H1 (cell line): ENCODE results near the gene MUC13. TPM values are rescaled to one million over a fixed set of nuclear protein-coding genes. Genes with fewer than 3 reads are reported as not detected.

Experiments
- CTCF ChIA-PET: fragments of 300-600 bp; sonication (Branson Sonifier 250); formaldehyde crosslinking; loops from one replicate; lab custom pipeline; 2021; ENCODE audit not compliant: partially characterized antibody; lab: Charles Lee
- POLR2A ChIA-PET: fragments of 300-600 bp; sonication (Branson Sonifier 250); formaldehyde crosslinking; loops from one replicate; lab custom pipeline; 2021; ENCODE audit warnings: inconsistent platforms; ENCODE audit not compliant: partially characterized antibody; lab: Charles Lee
- DNase-seq, 2 experiments: peaks; one replicate each; pipeline versions ENCODE4 v3.0.0 to v3.0.0-alpha.2; 2010 to 2022; ENCODE audit warnings: low spot score in 2 of 2, low read depth in 1 of 2, mixed read lengths in 1 of 2
- FAIRE-seq: peaks from 2 replicates; lab custom pipeline; 2011; peaks lifted over from hg19 to GRCh38; lab: Jason Lieb, UNC
- H2AFZ ChIP-seq: 2 replicates; pipeline ENCODE4 v1.8.1; 2012; ENCODE audit warnings: low read length, inconsistent platforms
- H2AK5ac ChIP-seq: 2 replicates; pipeline ENCODE4 v1.6.1; 2013; ENCODE audit warnings: low read depth, low read length
- H2BK120ac ChIP-seq: replicated peaks from 2 replicates; pipeline ENCODE3; 2013; ENCODE audit warnings: low read depth, low read length, inconsistent platforms
- H2BK12ac ChIP-seq: 2 replicates; pipeline ENCODE4 v1.6.1; 2013; ENCODE audit warnings: low read depth, low read length
- H2BK15ac ChIP-seq: 2 replicates; pipeline ENCODE4 v1.6.1; 2013; ENCODE audit warnings: low read length
- H2BK20ac ChIP-seq: 2 replicates; pipeline ENCODE4 v1.6.1; 2013; ENCODE audit warnings: low read length
- H2BK5ac ChIP-seq: 2 replicates; pipeline ENCODE4 v1.6.1; 2013; ENCODE audit warnings: low read depth, low read length
- H3K14ac ChIP-seq: 2 replicates; pipeline ENCODE4 v1.6.1; 2013; ENCODE audit warnings: inconsistent platforms; ENCODE audit not compliant: insufficient read length
- H3K18ac ChIP-seq: 2 replicates; pipeline ENCODE4 v1.6.1; 2013; ENCODE audit warnings: low read length; ENCODE audit errors: extremely low read depth
- H3K23ac ChIP-seq: 2 replicates; pipeline ENCODE4 v1.6.1; 2013; ENCODE audit warnings: inconsistent platforms; ENCODE audit not compliant: insufficient read length
- H3K23me2 ChIP-seq: 2 replicates; pipeline ENCODE4 v1.6.1; 2013; ENCODE audit warnings: low read depth, low read length
- H3K27ac ChIP-seq: 2 replicates; pipeline ENCODE4 v1.6.1; 2011; ENCODE audit warnings: low read depth, low read length, inconsistent platforms
- H3K27me3 ChIP-seq, 4 experiments: replicated peaks in 1 of 4; 1 replicate in 1 of 4; 2 replicates in 3 of 4; pipeline versions ENCODE4 v1.6.1 to v1.8.1; 2011 to 2013; ENCODE audit warnings: low read length in 3 of 4, mild to moderate bottlenecking in 3 of 4, inconsistent platforms in 2 of 4, mixed read lengths in 2 of 4, moderate library complexity in 1 of 4; ENCODE audit not compliant: control insufficient read depth in 3 of 4, insufficient read depth in 3 of 4; ENCODE audit errors: extremely low read depth in 1 of 4
- H3K36me3 ChIP-seq, 4 experiments: 2 replicates each; pipeline versions ENCODE4 v1.6.1 to v1.8.1; 2011 to 2013; ENCODE audit warnings: mild to moderate bottlenecking in 4 of 4, low read length in 3 of 4, moderate library complexity in 2 of 4, control low read depth in 1 of 4, inconsistent platforms in 1 of 4; ENCODE audit not compliant: insufficient read depth in 4 of 4, control insufficient read depth in 2 of 4
- H3K4ac ChIP-seq: replicated peaks from 2 replicates; pipeline ENCODE3; 2013; ENCODE audit warnings: low read length, low read depth, mixed read lengths, inconsistent platforms; ENCODE audit not compliant: insufficient read length
- H3K4me1 ChIP-seq, 4 experiments: replicated peaks in 1 of 4; 1 replicate in 1 of 4; 2 replicates in 3 of 4; pipeline versions ENCODE4 v1.6.1 to v1.8.1; 2011 to 2013; ENCODE audit warnings: low read length in 3 of 4, inconsistent platforms in 2 of 4, mixed read lengths in 1 of 4; ENCODE audit not compliant: insufficient read depth in 4 of 4, control insufficient read depth in 3 of 4
- H3K4me2 ChIP-seq, 2 experiments: 2 replicates each; pipeline versions ENCODE4 v1.6.1 to v1.8.1; 2011 to 2013; ENCODE audit warnings: low read depth in 2 of 2, low read length in 2 of 2, control low read depth in 1 of 2, inconsistent platforms in 1 of 2, mild to moderate bottlenecking in 1 of 2; ENCODE audit not compliant: insufficient read depth in 1 of 2
- H3K4me3 ChIP-seq, 4 experiments: fragments of 200-600, 300-600 bp in 1 of 4; sonication (generic), shearing (Covaris generic), sonication (Bioruptor Twin) in 1 of 4; 2 replicates each; pipeline versions ENCODE4 v1.5.1 to v1.8.1; 2011 to 2016; ENCODE audit warnings: low read length in 4 of 4, low read depth in 3 of 4, control low read depth in 2 of 4, inconsistent platforms in 2 of 4, mild to moderate bottlenecking in 2 of 4, mixed read lengths in 1 of 4, moderate library complexity in 1 of 4; ENCODE audit not compliant: insufficient read depth in 2 of 4; ENCODE audit errors: extremely low read depth in 1 of 4
- H3K56ac ChIP-seq: replicated peaks from 2 replicates; pipeline ENCODE3; 2013; ENCODE audit warnings: low read depth, mild to moderate bottlenecking, mixed read lengths, low read length, inconsistent platforms; ENCODE audit not compliant: insufficient read length
- H3K79me1 ChIP-seq: 2 replicates; pipeline ENCODE4 v1.6.1; 2013; ENCODE audit warnings: low read depth, low read length, control low read depth
- H3K79me2 ChIP-seq, 2 experiments: 2 replicates each; pipeline versions ENCODE4 v1.6.1 to v1.8.1; 2012 to 2013; ENCODE audit warnings: low read length in 2 of 2, mild to moderate bottlenecking in 2 of 2, inconsistent platforms in 1 of 2; ENCODE audit not compliant: insufficient read depth in 2 of 2, control insufficient read depth in 1 of 2
- H3K9ac ChIP-seq, 4 experiments: replicated peaks in 1 of 4; 1 replicate in 1 of 4; 2 replicates in 3 of 4; pipeline versions ENCODE4 v1.6.1 to v1.8.1; 2011 to 2013; ENCODE audit warnings: low read depth in 3 of 4, low read length in 3 of 4, control low read depth in 2 of 4, mild to moderate bottlenecking in 2 of 4, moderate library complexity in 2 of 4, inconsistent platforms in 1 of 4; ENCODE audit errors: extremely low read depth in 1 of 4
- H3K9me3 ChIP-seq, 2 experiments: 2 replicates each; pipeline versions ENCODE4 v1.6.1 to v1.8.1; 2012 to 2013; ENCODE audit warnings: mild to moderate bottlenecking in 2 of 2, moderate library complexity in 2 of 2, control low read depth in 1 of 2, inconsistent platforms in 1 of 2, low read depth in 1 of 2, low read length in 1 of 2, mixed read lengths in 1 of 2; ENCODE audit not compliant: insufficient read depth in 2 of 2
- H4K20me1 ChIP-seq, 2 experiments: replicated peaks in 1 of 2; 2 replicates each; pipeline versions ENCODE3 to v1.8.1; 2011 to 2013; ENCODE audit warnings: inconsistent platforms in 2 of 2, low read length in 2 of 2, mild to moderate bottlenecking in 1 of 2; ENCODE audit not compliant: insufficient read depth in 2 of 2, control insufficient read depth in 1 of 2
- H4K5ac ChIP-seq: 2 replicates; pipeline ENCODE4 v1.6.1; 2013; ENCODE audit warnings: low read length, low read depth, mixed read lengths, inconsistent platforms; ENCODE audit not compliant: insufficient read length
- H4K8ac ChIP-seq: 2 replicates; pipeline ENCODE4 v1.8.0; 2013; ENCODE audit warnings: mild to moderate bottlenecking, moderate library complexity, low read length, inconsistent platforms; ENCODE audit not compliant: insufficient read depth; ENCODE audit errors: extremely low read depth
- H4K91ac ChIP-seq: replicated peaks from 2 replicates; pipeline ENCODE3; 2013; ENCODE audit warnings: low read length, mixed read lengths, inconsistent platforms; ENCODE audit not compliant: insufficient read length
- CREB1 ChIP-seq: IDR thresholded peaks from 2 replicates; pipeline ENCODE4 v1.6.1; 2012; ENCODE audit warnings: inconsistent platforms
- SP2 ChIP-seq: IDR thresholded peaks from 2 replicates; pipeline ENCODE4 v1.6.1; 2012; ENCODE audit warnings: mild to moderate bottlenecking, low read length, inconsistent platforms
- WGBS, 2 experiments: shearing (Covaris generic) in 1 of 2; methylation state at CpG; one replicate each; pipeline versions ENCODE4 v1.1.6 to v1.1.7; 2013 to 2015; ENCODE audit warnings: low lambda C conversion rate in 2 of 2, mixed read lengths in 2 of 2, inconsistent platforms in 1 of 2, low coverage in 1 of 2, missing lambda C conversion rate in 1 of 2; ENCODE audit not compliant: insufficient replicate concordance in 2 of 2, insufficient coverage in 1 of 2, insufficient read length in 1 of 2; ENCODE audit errors: extremely low coverage in 1 of 2, missing lambda C conversion rate in 1 of 2; 5-methylcytosine and 5-hydroxymethylcytosine counted together
- polyA plus RNA-seq, 7 experiments: library from polyadenylated mRNA; depleted of rRNA in 3 of 7; stranded (reverse) in 5 of 7; unstranded in 2 of 7; fragments of >200 nt in 5 of 7; fragments of 200-250 nt in 2 of 7; gene quantifications; 1 replicate in 5 of 7; 2 replicates in 1 of 7; 4 replicates in 1 of 7; pipeline versions ENCODE4 v1.2.1 to v1.2.3, GENCODE V29; 2011 to 2013; ENCODE audit warnings: missing spikeins in 2 of 7, mixed read lengths in 2 of 7
- total RNA-seq: library from RNA; stranded (reverse); fragmentation: NEBNext Ultra II Directional; extraction: Animal tissue kit (Norgen Biotek cat#: 25700); gene quantifications from 2 replicates; pipeline ENCODE4 v1.2.1, GENCODE V29; 2021

The MUC13 gene
- total and polyA plus RNA-seq, 2 of the 8 experiments (the other 6 are each of a cell fraction or from before 2014, with no cell fraction given), result not detected

- Histone ChIP-seq H2AK5ac (no peak overlapping the region), H3K36me3 (no peaks in the 10 kb centered on the region), H2BK15ac (no peak overlapping the region), H3K4me1 (no peaks in the 10 kb centered on the region), H4K8ac (no peak overlapping the region), H3K23me2 (no peaks in the 10 kb centered on the region), H4K91ac (no peak overlapping the region), H4K20me1 (no peaks in the 10 kb centered on the region), H2AFZ (no peak overlapping the region), H4K5ac (no peak overlapping the region), H3K9me3 (no peaks in the 10 kb centered on the region), H3K14ac (no peak overlapping the region), H2BK120ac (no peak overlapping the region), H3K27ac (no peak overlapping the region), H3K27me3 (no peaks in the 10 kb centered on the region), H3K4me2 (no peak overlapping the region), H3K18ac (no peak overlapping the region), H3K79me1 (no peaks in the 10 kb centered on the region), H3K4me3 (no peak overlapping the region), H3K79me2 (no peaks in the 10 kb centered on the region), H2BK20ac (no peak overlapping the region), H2BK12ac (no peak overlapping the region), H3K9ac (no peak overlapping the region), H3K4ac (no peak overlapping the region), H2BK5ac (no peak overlapping the region), H3K23ac (no peak overlapping the region), H3K56ac (no peak overlapping the region)
- ChIA-PET CTCF (interaction anchor here (13.8 kb wide), 1 partner anchor 18 kb away, joined by 126 read pairs; no protein-coding TSS in a partner anchor), POLR2A (no interaction called here)
- TF ChIP-seq CREB1 (no peak), SP2 (no peak)
- FAIRE-seq (no peak), DNase-seq (no peak)
- 86% methylated on average over 2 of the region's 2 CpGs; no CpG with 5 or more reads in 1 of the 2 experiments for WGBS, 2 experiments
These were observed 8.1 kb upstream of the MUC13 start for GRCh38 chr3:124942613-124943012.
